IPS-NIHi11 (cell line): Measurements from ENCODE around the gene HMGN1.

Experiments
- DNase-seq: peaks from one replicate; pipeline ENCODE4 v3.0.0; 2012; ENCODE audit warnings: mixed read lengths, low spot score

Gene HMGN1

GRCh38 chr21:39367783-39368182, 18.9 kb upstream of the HMGN1 start:
- DNase-seq = no peak

GRCh38 chr21:39366563-39366962, 17.7 kb upstream of the HMGN1 start:
- DNase-seq = no peak

GRCh38 chr21:39364949-39365348, 16.1 kb upstream of the HMGN1 start:
- DNase-seq = no peak

- no peak for DNase-seq
Observed at GRCh38 chr21:39363607-39364555, 15.0 kb upstream of the HMGN1 start.

GRCh38 chr21:39362733-39363132, 13.8 kb upstream of the HMGN1 start:
- no peak for DNase-seq

- DNase-seq = no peak
Observed at GRCh38 chr21:39359382-39359781, 10.5 kb upstream of the HMGN1 start.

- DNase-seq = no peak
Observed at GRCh38 chr21:39353295-39353694, 4.4 kb upstream of the HMGN1 start.

- DNase-seq = no peak
Observed at GRCh38 chr21:39350094-39351005, 1.5 kb upstream of the HMGN1 start.

- peak; percentile 95 for DNase-seq
Observed at GRCh38 chr21:39349211-39350093, 564 bp upstream of the HMGN1 start.

GRCh38 chr21:39348040-39348354, 891 bp downstream of the HMGN1 start:
- no peak for DNase-seq

- DNase-seq = no peak
Observed at GRCh38 chr21:39347537-39347936, 1.4 kb downstream of the HMGN1 start.

- DNase-seq = no peak
Observed at GRCh38 chr21:39346671-39347331, 2.1 kb downstream of the HMGN1 start.

GRCh38 chr21:39346206-39346605, 2.7 kb downstream of the HMGN1 start:
- no peak for DNase-seq

- DNase-seq = no peak
Observed at GRCh38 chr21:39345440-39345839, 3.4 kb downstream of the HMGN1 start.

GRCh38 chr21:39344848-39345247, 4.0 kb downstream of the HMGN1 start:
- DNase-seq = no peak

GRCh38 chr21:39341249-39341923, 7.5 kb downstream of the HMGN1 start:
- no peak for DNase-seq

GRCh38 chr21:39340687-39341086, 8.2 kb downstream of the HMGN1 start:
- DNase-seq = no peak

- DNase-seq = no peak
Observed at GRCh38 chr21:39339231-39339630, 9.7 kb downstream of the HMGN1 start.

GRCh38 chr21:39336457-39337008, 12.4 kb downstream of the HMGN1 start:
- no peak for DNase-seq

- DNase-seq = no peak
Observed at GRCh38 chr21:39334611-39335010, 14.3 kb downstream of the HMGN1 start.

GRCh38 chr21:39332175-39332574, 16.7 kb downstream of the HMGN1 start:
- DNase-seq = peak; percentile 20
